ENCODE results near the gene SYTL3. TPM values are rescaled to one million over a fixed set of nuclear protein-coding genes. Genes with fewer than 3 reads are reported as not detected.

The SYTL3 gene
- total and polyA plus RNA-seq, 2 donors (not counting 1 experiment from before 2014, with no cell fraction given), result 1.1 to 5.4 TPM

DNA sequence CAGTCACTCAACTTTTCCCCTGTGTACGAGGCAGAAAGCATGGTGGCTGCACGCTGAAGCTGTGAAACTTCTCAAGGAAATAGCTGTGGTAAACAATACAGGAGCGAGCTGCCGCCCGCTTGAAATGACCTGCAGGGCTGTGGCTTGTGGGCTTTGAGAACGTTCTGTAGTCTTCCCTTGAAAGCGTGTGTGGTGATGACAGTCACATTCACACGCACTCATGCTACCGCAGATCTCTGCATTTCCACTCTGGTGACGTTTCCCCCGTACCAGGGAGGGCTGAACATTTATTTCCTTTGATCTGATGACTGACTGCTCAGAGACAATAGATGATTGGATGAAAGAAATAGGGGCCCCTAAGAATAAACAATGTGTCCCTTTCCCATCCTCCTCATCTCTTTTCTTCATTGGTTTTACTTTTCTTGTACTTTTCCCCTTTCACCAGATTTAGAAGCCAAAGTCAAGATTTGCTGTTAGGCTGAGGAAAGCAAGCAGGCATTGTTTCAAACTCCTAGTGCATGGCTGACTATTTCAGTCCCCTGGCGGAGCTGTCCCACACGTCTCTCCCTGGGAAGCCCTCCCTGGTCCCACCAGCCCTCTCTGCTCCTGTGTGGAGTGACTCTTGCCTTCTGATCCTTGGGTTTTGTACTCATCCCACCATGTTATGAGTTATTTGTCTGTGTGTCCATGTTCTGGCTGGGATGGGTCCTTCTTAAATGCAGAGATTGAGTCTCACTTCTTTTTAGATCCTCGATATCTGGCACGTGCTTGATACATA lies 3.9 kb downstream of the SYTL3 start:
- DNase-seq, result peak; percentile 70
- H3K9me3 ChIP-seq (ENCODE audit: control extremely low read depth in 1 of 3, control insufficient read depth in 2 of 3, insufficient read depth in 1 of 3, low read length in 2 of 3), result no peaks in the 10 kb centered on the region
- peaks cover 0 to 7% (median 0%) of the 10 kb centered on the region in 4 experiments for H3K27me3 ChIP-seq (replicated peaks in 1 of 4; ENCODE audit: control extremely low read depth in 1 of 4, control insufficient read depth in 3 of 4, insufficient read depth in 4 of 4, low read length in 3 of 4)
- CTCF ChIA-PET, result interaction anchor here (1.0 to 1.4 kb wide), 2 partner anchors 10 to 37 kb away, joined by 3 read pairs; no protein-coding TSS in a partner anchor
- intact Hi-C loops (cut with micrococcal nuclease), result no loop called here
- H3K36me3 ChIP-seq (replicated peaks in 1 of 2; ENCODE audit: control extremely low read depth in 1 of 2, control insufficient read depth in 1 of 2, extremely low read depth in 1 of 2, insufficient read depth in 2 of 2, low read length in 1 of 2), result no peaks in the 10 kb centered on the region
- Mint-ChIP-seq H3K27ac (peak overlapping the region; percentile 71), H3K9me3 (ENCODE audit: insufficient read depth) (no peaks in the 10 kb centered on the region), H3K27me3 (peaks cover 15% of the 10 kb centered on the region), H3K4me1 (peaks cover 26% of the 10 kb centered on the region), H3K4me3 (peak overlapping the region; percentile 42)
- POLR2A ChIA-PET, result interaction anchor here (0.7 kb wide), 1 partner anchor 31 kb away, joined by 3 read pairs; no protein-coding TSS in a partner anchor
- H3K79me2 ChIP-seq (ENCODE audit: control insufficient read depth, insufficient read depth, low read length), result no peaks in the 10 kb centered on the region
- H4K20me1 ChIP-seq (ENCODE audit: control insufficient read depth, insufficient read depth, low read length, poor library complexity, severe bottlenecking), result no peaks in the 10 kb centered on the region
- no peak overlapping the region for H3K4me3 ChIP-seq (ENCODE audit: control extremely low read depth in 1 of 5, extremely low read depth in 1 of 5, insufficient read depth in 1 of 5, low read depth in 2 of 5, low read length in 4 of 5)
- no peak for TF ChIP-seq EZH2 (IDR thresholded peaks at IDR 0.05; ENCODE audit: borderline replicate concordance, insufficient read depth, low read depth, low read length, poor library complexity, severe bottlenecking)
- TF ChIP-seq, protein P1, sequence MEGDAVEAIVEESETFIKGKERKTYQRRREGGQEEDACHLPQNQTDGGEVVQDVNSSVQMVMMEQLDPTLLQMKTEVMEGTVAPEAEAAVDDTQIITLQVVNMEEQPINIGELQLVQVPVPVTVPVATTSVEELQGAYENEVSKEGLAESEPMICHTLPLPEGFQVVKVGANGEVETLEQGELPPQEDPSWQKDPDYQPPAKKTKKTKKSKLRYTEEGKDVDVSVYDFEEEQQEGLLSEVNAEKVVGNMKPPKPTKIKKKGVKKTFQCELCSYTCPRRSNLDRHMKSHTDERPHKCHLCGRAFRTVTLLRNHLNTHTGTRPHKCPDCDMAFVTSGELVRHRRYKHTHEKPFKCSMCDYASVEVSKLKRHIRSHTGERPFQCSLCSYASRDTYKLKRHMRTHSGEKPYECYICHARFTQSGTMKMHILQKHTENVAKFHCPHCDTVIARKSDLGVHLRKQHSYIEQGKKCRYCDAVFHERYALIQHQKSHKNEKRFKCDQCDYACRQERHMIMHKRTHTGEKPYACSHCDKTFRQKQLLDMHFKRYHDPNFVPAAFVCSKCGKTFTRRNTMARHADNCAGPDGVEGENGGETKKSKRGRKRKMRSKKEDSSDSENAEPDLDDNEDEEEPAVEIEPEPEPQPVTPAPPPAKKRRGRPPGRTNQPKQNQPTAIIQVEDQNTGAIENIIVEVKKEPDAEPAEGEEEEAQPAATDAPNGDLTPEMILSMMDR (IDR thresholded peaks at IDR 0.05), result no peak
- H3K4me2 ChIP-seq (replicated peaks; ENCODE audit: low read depth, low read length, poor library complexity, severe bottlenecking), result peak overlapping the region; percentile 45
- no peak overlapping the region for H3K9ac ChIP-seq (ENCODE audit: low read length)
- no peak overlapping the region for H3K27ac ChIP-seq (ENCODE audit: low read length in 2 of 2)
- peaks cover 18% of the 10 kb centered on the region in 2 donors for H3K4me1 ChIP-seq (ENCODE audit: control insufficient read depth in 2 of 2, insufficient read depth in 2 of 2, low read length in 2 of 2)
- H2AFZ ChIP-seq (ENCODE audit: insufficient read depth, low read depth, low read length, poor library complexity, severe bottlenecking), result peak overlapping the region; percentile 40
- peak; percentile 31 for ATAC-seq (ENCODE audit: low read depth)
- 34% methylated on average over 10 of the region's 15 CpGs for WGBS (ENCODE audit: insufficient coverage)

GRCh38 chr6:158654498-158654897 lies 4.6 kb downstream of the SYTL3 start:
- ATAC-seq (ENCODE audit: low read depth) (no peak), DNase-seq (no peak)
- no peak overlapping the region for H3K27ac ChIP-seq (ENCODE audit: low read length in 2 of 2)

More at GRCh38 chr6:158654498-158654897, 4.6 kb downstream of the SYTL3 start:
- Histone ChIP-seq H3K4me3 (ENCODE audit: control extremely low read depth in 1 of 5, extremely low read depth in 1 of 5, insufficient read depth in 1 of 5, low read depth in 2 of 5, low read length in 4 of 5) (no peak overlapping the region), H3K9ac (ENCODE audit: low read length) (no peak overlapping the region), H2AFZ (ENCODE audit: insufficient read depth, low read depth, low read length, poor library complexity, severe bottlenecking) (no peak overlapping the region), H3K4me1 (ENCODE audit: control insufficient read depth in 2 of 2, insufficient read depth in 2 of 2, low read length in 2 of 2) (peaks cover 10 to 13% of the 10 kb centered on the region in 2 donors), H3K27me3 (replicated peaks in 1 of 4; ENCODE audit: control extremely low read depth in 1 of 4, control insufficient read depth in 3 of 4, insufficient read depth in 4 of 4, low read length in 3 of 4) (peaks cover 0 to 7% (median 0%) of the 10 kb centered on the region in 4 experiments), H3K79me2 (ENCODE audit: control insufficient read depth, insufficient read depth, low read length) (no peaks in the 10 kb centered on the region), H3K4me2 (replicated peaks; ENCODE audit: low read depth, low read length, poor library complexity, severe bottlenecking) (no peak overlapping the region), H3K36me3 (replicated peaks in 1 of 2; ENCODE audit: control extremely low read depth in 1 of 2, control insufficient read depth in 1 of 2, extremely low read depth in 1 of 2, insufficient read depth in 2 of 2, low read length in 1 of 2) (no peaks in the 10 kb centered on the region), H4K20me1 (ENCODE audit: control insufficient read depth, insufficient read depth, low read length, poor library complexity, severe bottlenecking) (no peaks in the 10 kb centered on the region), H3K9me3 (ENCODE audit: control extremely low read depth in 1 of 3, control insufficient read depth in 2 of 3, insufficient read depth in 1 of 3, low read length in 2 of 3) (no peaks in the 10 kb centered on the region)
- CTCF ChIA-PET, result no interaction called here
- POLR2A ChIA-PET, result no interaction called here
- Mint-ChIP-seq H3K9me3 (ENCODE audit: insufficient read depth) (no peaks in the 10 kb centered on the region), H3K4me1 (peaks cover 18% of the 10 kb centered on the region), H3K4me3 (no peak overlapping the region), H3K27ac (peak overlapping the region; percentile 71), H3K27me3 (peaks cover 15% of the 10 kb centered on the region)
- TF ChIP-seq, protein P1 (IDR thresholded peaks at IDR 0.05), result no peak
- no peak for TF ChIP-seq EZH2 (IDR thresholded peaks at IDR 0.05; ENCODE audit: borderline replicate concordance, insufficient read depth, low read depth, low read length, poor library complexity, severe bottlenecking)
- WGBS (ENCODE audit: insufficient coverage), result 89% methylated on average over 4 of the region's 6 CpGs
- intact Hi-C loops (cut with micrococcal nuclease), result no loop called here

Data from B cell (primary cell).